SIG-M5 (cell line): ENCODE data around the gene UNC13A.
"Not testable (repeated sequence)": the region's sequence is repeated elsewhere in the genome, so short reads cannot be mapped to it uniquely, and the experiment has no call there.

ENCODE experiments used
- DNase-seq: peaks from one replicate; lab custom pipeline; 2025; lab: John Stamatoyannopoulos, UW

The UNC13A gene

GRCh38 chr19:17570291-17570690 is 117.9 kb downstream of the UNC13A start:
- DNase-seq = not testable (repeated sequence)

- DNase-seq = no peak
Observed at GRCh38 chr19:17567940-17568339, 120.2 kb downstream of the UNC13A start.

GRCh38 chr19:17565611-17566010 is 122.5 kb downstream of the UNC13A start:
- DNase-seq = no peak

GRCh38 chr19:17564781-17565180 is 123.4 kb downstream of the UNC13A start:
- DNase-seq = no peak

- no peak for DNase-seq
Observed at GRCh38 chr19:17562561-17562960, 125.6 kb downstream of the UNC13A start.

- no peak for DNase-seq
Observed at GRCh38 chr19:17562097-17562496, 126.1 kb downstream of the UNC13A start.

GRCh38 chr19:17560205-17560595 is 128.0 kb downstream of the UNC13A start:
- no peak for DNase-seq

GRCh38 chr19:17557466-17557865 is 130.7 kb downstream of the UNC13A start:
- DNase-seq = peak; percentile 44

GRCh38 chr19:17556995-17557394 is 131.2 kb downstream of the UNC13A start:
- no peak for DNase-seq

- DNase-seq = no peak
Observed at GRCh38 chr19:17555929-17556813, 132.0 kb downstream of the UNC13A start.

GRCh38 chr19:17555480-17555928 is 132.7 kb downstream of the UNC13A start, which contains the start of gene COLGALT1:
COLGALT1 (plus strand) TSS chr19:17555649; CDS start chr19:17555714, 65 bp downstream.
- DNase-seq = peak; percentile 82

GRCh38 chr19:17554968-17555479 is 133.1 kb downstream of the UNC13A start:
- DNase-seq = no peak

GRCh38 chr19:17553256-17553655 is 134.9 kb downstream of the UNC13A start:
- no peak for DNase-seq

GRCh38 chr19:17552735-17553134 is 135.4 kb downstream of the UNC13A start:
- DNase-seq = not testable (repeated sequence)
